GM19467 (cell line): ENCODE data around the gene PRR23B.

Source experiments
- ATAC-seq: cut with Tn5 transposase; IDR thresholded peaks from one replicate; pipeline ENCODE4 v1.9.1; 2021; ENCODE audit warnings: mild to moderate bottlenecking, moderate library complexity; ENCODE audit not compliant: unreplicated experiment

The PRR23B gene

DNA sequence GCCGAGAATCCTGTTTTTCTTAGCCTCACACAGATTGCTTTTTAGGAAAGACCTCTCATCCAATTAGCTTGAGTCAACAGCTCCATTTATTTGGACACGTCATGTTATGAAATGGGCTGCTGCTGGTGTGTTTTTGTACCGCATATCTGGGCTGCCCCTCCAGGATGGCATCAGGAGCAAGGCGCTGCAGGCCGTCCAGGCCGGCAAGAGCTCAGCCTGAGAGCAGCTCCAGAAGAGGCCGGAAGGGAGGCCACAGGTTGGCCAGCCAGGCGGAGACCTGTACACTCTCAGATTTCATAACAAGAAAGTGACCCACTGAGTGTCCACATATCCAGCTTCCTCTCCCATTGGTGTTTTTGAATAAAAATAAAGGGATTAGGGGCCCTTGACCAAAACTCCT lies 45.4 kb downstream of the PRR23B start:
- no peak for ATAC-seq

DNA sequence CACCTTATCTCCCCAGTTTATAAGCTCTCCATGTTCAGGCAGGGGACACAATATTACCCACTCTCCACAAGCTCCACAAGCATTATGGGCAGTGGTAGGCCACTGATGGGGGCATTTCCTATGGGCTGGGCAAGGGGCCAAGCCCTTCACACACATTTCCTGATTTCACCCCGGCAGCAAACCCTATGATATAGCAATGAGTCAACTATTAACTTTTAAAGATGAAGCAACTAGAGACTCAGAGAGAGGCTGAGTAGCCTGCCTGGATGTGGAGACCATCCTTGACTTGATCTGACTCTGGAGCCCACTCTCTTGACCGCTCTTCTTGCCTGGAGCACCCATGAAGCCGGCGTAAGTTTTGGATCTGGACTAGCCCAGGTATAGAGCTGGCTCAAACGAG lies 46.3 kb downstream of the PRR23B start:
- ATAC-seq = no peak

DNA sequence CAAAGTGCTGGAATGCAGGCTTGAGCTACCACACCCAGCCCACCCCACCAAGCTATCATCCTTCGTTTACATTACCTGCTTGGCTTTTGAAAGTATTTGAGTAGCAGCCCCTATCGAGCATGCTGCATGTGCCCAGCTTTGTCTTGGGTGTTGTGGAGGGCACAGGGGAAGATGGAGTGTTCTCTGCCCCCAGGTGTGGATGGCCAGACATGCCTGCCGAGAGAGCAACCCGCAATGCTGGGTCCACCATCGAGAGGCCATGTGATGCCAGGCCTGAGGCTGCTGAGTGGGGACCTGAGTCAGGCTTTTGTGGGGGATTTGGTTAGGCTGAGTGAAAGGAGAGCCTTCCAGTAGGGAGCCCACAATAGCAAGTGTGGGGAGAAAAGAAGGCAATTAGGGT lies 47.8 kb downstream of the PRR23B start:
- no peak for ATAC-seq

DNA sequence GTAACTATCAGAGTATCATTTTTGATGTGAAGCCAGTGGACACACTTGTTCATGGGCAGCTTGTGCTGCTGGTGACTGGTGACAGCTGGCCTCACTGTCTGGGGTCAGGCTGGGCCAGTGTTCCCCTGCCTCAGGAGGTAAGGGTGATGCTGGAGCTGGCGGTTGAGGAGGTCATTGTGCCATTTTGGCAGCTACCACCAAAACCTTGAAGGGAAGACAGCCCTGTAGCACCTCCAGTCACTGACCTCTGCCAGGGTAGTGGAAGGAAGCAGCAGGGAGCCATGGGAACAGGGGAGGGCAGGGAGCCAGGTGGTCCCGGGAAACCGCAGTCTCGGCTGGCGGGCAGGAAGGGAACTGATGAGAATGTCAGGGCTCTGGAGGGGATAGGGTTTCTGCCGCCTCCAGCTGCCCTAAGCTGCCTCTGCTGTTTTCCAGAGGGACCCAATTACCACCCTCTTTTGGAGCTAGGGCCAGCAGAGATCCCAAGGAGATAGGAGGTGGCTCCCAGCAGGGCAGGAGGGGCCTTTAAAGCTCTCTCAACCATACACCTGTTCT lies 48.9 kb downstream of the PRR23B start:
- no peak for ATAC-seq
